ENCODE data around the gene TMEM150B.
A peak's percentile ranks its signal among the peaks of the same experiment; 100 is the strongest.

Gene TMEM150B

GRCh38 chr19:55304279-55304978 is 20.7 kb downstream of the TMEM150B start:
- peak; percentile 9 for DNase-seq

DNA sequence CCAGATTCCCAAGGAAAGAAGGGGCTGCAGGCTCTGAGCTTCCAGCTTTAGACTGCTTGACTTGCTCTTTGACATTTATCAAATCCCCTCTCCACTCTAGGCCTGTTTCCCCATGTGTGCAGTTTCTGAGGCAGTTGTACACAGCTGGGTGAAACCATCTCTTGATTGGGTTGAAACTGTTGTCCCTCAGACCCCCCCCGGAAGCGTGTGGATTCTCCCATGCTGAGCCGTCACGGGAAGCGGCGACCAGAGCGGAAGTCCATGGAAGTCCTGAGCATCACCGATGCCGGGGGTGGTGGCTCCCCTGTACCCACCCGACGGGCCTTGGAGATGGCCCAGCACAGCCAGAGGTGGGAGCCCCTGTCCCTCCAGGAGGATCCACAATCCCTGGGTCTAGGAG is 21.7 kb downstream of the TMEM150B start:
- no peak for DNase-seq

DNA sequence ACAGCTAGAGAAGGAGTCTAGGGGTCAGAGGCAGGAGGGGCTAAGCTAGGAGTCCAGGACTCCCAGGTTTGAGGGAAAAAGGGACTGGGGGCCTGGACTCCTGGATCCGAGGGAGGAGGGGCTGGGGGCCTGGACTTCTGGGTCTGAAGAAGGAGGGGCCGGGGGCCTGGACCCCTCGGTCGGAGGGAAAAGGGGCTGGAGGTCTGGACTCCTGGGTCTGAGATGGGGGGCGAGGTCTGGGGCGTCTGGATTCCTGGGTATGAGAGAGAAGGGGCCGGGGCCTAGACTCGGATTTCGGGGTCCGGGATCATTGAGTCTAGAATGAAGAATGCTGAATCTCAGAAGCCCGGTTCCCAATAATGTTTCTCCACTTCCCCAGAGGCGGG is 22.8 kb downstream of the TMEM150B start:
- no peak for DNase-seq

DNA sequence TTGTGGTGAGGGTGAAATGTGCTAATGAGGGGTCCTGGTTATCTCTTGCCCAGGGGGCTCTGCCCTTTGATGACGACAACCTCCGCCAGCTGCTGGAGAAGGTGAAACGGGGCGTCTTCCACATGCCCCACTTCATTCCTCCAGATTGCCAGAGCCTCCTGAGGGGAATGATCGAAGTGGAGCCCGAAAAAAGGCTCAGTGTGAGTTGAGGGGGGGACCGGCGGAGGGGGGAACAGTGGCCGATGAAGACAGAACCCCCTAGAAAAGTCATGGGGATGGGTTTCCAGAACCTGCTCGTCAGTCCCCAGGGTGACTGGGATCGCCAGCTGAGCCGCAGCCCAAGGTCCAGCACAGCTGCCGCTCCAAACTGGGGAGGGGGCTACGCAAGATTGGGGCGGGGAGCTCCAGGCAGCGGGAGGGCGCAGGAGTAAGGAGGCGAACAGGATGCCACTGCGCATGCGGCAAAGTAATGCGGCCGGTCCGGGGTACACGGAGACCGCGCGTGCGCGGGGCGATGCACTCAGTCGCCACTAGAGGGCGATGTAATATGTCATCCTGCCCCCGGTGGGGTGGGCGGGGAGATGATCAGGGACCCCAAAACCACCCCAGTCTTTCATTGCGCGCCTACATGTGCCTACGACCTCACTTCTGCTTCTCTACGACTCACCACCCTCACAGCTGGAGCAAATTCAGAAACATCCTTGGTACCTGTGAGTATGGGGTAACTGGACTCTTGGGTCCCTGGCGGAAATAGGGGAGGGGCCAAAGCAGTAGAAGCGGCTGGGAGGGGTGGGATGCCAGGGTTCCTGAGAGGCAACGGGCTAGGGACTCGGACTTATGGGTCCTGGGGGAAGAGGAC is 23.5 kb downstream of the TMEM150B start:
- peak; percentile 96 for DNase-seq

DNA sequence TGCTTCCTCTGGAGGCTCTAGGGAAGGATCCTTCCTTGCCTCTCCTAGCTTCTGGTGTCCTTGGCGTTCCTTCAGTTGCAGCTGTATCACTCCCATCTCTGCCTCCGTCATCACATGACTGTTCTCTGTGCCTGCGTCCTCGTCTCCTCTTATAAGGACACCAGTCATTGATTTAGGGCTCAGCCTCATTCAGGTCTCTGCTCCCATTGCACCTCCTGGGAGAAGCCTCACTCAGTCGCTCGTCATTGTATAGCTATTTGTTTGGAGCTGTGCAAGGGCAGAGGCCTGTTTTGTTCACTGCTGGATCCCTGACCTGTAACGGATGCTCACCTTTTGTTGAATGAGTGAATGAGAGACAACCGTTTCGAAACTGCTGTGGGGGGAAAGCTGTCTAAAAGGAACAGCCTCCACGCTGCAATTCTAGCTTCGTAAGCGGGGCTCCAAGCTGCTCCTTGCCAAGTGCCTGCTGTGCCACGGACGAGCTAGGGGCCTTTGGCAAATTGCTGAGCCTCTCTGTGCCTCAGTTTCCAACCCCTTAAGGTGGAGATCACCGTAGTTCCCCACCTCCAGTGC is 24.2 kb downstream of the TMEM150B start:
- no peak for DNase-seq

DNA sequence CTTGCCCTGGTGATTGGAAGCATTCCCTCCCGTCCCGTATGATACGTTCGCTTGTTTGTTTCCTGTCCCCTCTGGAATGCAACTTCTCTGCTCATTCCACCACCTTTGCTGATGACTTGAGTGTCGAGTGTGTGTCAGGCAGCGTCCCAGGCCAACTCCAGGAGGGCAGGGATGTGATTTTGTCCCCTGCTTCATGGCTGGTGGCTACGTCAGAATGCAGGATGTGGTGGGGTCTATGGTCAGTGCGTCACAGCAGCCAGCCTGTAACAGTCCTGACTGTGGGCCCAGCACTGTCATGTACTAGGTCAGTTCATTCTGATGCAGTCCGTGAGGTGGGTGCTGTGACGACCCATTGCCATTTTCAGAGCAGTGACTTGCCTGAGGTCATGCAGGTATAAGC is 25.1 kb downstream of the TMEM150B start:
- no peak for DNase-seq

DNA sequence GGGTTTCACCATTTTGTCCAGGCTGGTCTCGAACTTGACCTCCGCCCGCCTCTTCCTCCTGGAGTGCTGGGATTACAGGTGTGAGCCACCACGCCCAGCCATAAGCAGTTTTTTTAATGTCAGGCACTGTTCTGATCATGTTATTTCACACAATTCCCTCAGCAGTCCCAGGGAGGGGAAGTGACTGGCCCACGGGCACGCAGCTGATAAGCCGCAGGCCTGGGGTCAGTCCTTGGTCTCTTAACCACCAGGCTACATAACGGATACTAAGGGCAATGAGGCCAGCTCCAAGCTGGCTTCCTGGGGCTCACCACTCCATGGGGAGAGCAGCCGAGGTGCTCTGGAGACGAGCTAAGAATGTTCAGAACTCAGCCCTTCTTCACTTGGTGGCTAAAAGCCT is 27.9 kb downstream of the TMEM150B start:
- DNase-seq = no peak

- no peak for DNase-seq
These were observed 35.9 kb downstream of the TMEM150B start for GRCh38 chr19:55289117-55289796.

DNA sequence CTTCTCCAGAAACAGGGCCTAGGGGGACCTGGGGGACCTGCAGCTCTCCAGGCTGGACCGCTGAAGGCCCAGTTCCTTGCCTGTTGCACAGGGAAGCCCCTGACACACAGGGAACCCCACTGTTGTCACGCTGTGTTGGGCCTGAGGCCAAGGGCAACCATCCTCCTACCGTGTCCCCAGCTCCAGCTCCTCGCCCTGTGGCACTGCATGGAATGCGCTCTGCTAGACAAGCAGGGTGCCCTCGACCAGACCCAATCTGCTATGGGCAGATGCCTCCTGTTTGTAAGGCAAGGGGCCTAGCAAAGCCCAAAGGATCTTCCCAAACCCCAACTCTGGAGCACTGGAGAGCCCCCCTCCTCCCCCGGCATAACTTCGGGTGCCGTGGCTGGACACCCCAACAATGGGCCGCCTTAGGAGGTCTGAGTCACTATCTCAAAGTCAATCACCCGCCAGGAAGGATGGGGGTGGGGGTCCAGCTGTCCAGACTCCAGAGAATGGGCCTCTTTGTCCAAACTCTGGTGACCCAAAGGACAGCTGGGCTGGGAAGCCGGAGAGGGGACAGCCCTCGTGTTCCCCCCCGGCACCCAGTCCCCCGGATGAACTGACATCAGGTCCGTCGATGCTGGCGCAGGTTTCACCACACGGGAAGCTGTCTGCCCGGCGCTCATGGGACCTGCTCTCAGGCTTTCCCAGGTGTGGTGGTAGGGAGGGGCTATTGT is 37.6 kb downstream of the TMEM150B start:
- DNase-seq = no peak

GRCh38 chr19:55285229-55285890 is 39.8 kb downstream of the TMEM150B start:
- no peak for DNase-seq

GRCh38 chr19:55284405-55285058 is 40.6 kb downstream of the TMEM150B start:
- DNase-seq = no peak

- peak; percentile 65 for DNase-seq
These were observed 41.4 kb downstream of the TMEM150B start, which contains the start of gene BRSK1 for GRCh38 chr19:55283548-55284377. Gene BRSK1, plus strand, starts transcription at chr19:55283997. Its CDS starts 446 bp downstream, at chr19:55284443.

DNA sequence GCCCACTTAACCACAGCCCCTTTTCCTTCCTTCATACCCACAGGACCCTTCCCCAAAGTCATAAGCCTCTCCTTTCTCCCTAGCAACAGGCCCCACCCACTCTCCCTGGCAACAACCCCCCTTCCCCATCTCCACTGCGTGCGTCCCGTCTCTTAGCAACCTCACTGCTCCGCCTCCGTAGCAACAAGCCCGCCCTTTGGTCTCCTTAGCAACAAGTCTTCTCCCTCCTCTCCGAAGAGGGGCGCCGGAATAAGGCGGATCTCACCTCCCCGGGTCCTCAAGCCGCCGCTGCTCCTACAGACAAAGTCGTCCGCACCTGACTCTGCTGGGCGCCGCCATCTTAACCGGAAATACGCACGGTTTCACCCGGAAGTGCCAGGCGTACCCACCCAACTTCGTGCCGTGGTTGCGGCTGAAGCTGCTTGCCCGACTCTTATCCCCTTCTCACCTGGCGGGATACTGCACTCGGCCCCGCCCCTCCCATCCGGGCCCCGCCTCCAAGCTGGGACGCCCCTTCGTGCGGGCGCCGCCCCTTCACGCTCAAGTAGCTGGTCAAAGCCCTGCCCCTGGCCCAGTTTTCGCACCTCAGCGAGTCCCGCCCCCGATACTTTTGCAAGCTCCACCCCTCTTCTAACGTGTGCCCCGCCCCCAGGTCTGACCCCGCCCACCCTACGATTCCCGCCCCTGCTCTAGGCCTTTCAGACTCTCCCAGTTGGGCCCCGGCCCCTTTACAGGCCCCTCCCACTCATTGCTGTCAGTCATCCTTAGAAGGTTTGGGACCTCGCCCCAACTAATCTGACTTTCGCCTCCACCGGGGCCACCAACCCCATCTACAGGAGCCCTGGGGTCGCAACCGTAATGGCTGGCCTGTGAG is 45.1 kb downstream of the TMEM150B start, which contains the start of gene HSPBP1:
Gene HSPBP1 (minus strand): TSS at position 341 of the 874 bp plus-strand sequence. CDS start 502 bp downstream, outside the sequence.
- DNase-seq = peak; percentile 93

GRCh38 chr19:55279340-55279739 is 45.8 kb downstream of the TMEM150B start:
- no peak for DNase-seq

DNA sequence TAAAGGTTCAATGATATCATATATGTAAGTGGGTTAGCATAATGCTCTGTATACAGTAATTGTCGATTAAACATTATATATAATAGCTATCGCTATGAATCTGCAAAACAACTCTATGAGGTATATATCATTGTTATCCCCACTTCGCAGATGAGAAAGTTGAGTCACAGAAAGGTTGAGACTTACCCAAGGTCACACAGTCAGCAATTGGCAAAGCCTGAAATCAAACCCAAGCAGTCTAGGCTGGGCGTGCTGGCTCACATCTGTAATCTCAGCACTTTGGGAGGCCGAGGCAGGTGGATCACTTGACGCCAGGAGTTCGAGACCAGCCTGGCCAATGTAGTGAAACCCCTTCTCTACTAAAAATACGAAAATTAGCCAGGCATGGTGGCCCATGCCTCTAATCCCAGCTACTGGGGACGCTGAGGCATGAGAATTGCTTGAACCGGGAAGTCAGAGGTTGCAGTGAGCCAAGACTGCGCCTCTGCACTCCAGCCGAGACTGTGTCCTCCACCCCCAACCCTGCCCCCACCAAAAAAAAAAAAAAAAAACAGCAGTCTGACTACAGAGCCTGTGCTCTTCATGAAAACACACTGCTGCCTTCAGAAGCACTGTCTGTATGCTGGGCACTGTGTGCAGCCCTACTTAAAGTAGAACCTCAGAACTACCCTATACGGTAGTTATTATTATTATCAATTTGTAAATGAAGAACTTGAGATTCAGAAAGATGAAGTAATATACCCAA is 46.6 kb downstream of the TMEM150B start:
- no peak for DNase-seq

DNA sequence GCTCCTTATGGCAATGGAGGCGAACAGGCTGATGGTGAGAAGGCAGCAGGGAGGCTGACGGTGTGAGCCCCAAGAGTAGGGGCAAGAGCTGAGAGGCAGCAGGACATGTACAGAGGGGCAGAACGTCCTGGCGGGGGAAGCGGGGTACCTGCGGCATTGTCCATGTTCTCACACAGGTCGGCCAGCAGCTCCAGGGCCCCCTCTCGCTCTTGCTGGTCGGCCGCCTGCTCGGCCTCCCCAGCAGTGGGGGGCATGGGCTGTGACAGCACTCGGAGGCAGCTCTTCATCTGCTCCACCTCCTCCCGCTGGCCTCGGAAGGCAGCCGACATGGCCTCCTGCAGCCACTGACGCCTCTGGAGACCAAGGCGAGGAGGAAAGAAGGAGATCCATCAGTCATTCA is 47.6 kb downstream of the TMEM150B start:
- no peak for DNase-seq

DNA sequence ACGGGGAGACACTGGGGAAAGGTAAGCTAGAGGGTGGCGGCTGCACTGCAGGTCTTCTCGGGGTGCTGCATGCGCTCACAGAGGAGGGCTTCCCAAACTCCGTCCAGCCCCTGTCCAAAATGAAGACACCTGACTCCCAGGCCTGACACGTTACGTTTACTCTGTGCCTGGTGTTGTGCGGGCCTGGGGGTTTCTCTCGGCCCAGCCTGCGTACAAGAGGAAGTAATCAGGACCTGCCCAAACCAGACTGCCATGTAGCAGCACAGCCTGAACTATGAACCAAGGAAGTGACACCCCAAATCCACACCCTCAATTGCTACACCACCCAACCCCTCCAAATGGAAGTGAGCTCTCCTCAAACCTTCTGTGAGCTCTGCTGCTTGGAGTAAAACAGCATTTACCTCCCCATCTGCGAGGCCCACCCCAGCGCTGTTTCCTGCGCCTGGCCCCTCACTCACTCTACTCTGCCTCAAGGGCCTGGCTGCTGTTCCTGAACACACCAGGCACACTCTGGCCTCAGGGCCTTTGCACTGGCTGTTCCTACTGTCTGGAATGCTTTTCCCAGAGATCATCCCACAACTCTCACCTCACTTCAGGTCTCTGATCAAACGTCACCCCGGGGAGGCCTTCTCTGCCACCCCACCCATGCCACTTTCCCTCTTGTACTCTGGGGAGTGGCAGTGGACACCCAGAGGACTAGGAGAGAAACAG is 48.3 kb downstream of the TMEM150B start:
- no peak for DNase-seq
